Nephron (organoid): ENCODE measurements around the gene TLR9.

ENCODE experiments used
- H3K27ac Mint-ChIP-seq, 3 experiments: 2 replicates each; pipeline ENCODE4 v1.8.0; 2020; ENCODE audit warnings: mixed read lengths in 3 of 3, mild to moderate bottlenecking in 2 of 3, moderate library complexity in 1 of 3
- H3K27me3 Mint-ChIP-seq: 2 replicates; pipeline ENCODE4 v1.8.0; 2021; ENCODE audit warnings: low read depth, mild to moderate bottlenecking, moderate library complexity, mixed read lengths
- H3K36me3 Mint-ChIP-seq: 2 replicates; pipeline ENCODE4 v1.8.0; 2020; ENCODE audit warnings: low read depth, mixed read lengths
- H3K4me1 Mint-ChIP-seq: 2 replicates; pipeline ENCODE4 v1.8.0; 2020; ENCODE audit warnings: mixed read lengths
- H3K4me3 Mint-ChIP-seq, 3 experiments: 2 replicates each; pipeline ENCODE4 v1.8.0; 2020; ENCODE audit warnings: mild to moderate bottlenecking in 3 of 3, mixed read lengths in 3 of 3, moderate library complexity in 2 of 3
- H3K9me3 Mint-ChIP-seq: 2 replicates; pipeline ENCODE4 v1.8.0; 2020; ENCODE audit warnings: mixed read lengths
- CTCF ChIP-seq, 3 experiments: fragments of 200-600 bp; sonication (generic); IDR thresholded peaks; one replicate each; pipeline ENCODE4 v1.5.0; 2021; ENCODE audit warnings: antibody characterized with exemption in 3 of 3; ENCODE audit not compliant: unreplicated experiment in 3 of 3

The TLR9 gene

GRCh38 chr3:52194485-52195290 is 30.8 kb downstream of the TLR9 start:
- TF ChIP-seq CTCF (IDR thresholded peaks at IDR 0.05; ENCODE audit: unreplicated experiment in 3 of 3), result no peak
- Mint-ChIP-seq H3K4me3 (peak overlapping the region in 2 of 3 experiments; percentile 47 to 58), H3K27me3 (no peaks in the 10 kb centered on the region), H3K27ac (peak overlapping the region; percentile 53 to 98 (median 95)), H3K9me3 (no peaks in the 10 kb centered on the region), H3K4me1 (peaks cover 62% of the 10 kb centered on the region), H3K36me3 (peaks cover 5% of the 10 kb centered on the region)

DNA sequence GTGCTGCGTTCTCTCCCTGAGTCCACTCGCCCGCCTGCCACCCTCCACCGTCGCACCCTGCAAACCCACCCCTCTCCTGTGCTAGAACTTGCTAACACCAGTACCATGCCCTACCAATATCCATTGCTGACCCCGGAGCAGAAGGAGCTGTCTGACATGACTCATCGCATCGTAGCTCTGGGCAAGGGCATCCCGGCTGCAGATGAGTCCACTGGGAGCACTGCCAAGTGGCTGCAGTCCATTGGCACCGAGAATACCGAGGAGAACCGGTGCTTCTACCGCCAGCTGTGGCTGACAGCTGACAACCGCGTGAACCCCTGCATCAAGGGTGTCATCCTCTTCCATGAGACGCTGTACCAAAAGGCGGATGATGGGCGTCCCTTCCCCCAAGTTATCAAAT is 32.4 kb downstream of the TLR9 start:
- Mint-ChIP-seq H3K4me1 (peaks cover 54% of the 10 kb centered on the region), H3K27ac (peak overlapping the region in 1 of 3 experiments; percentile 47), H3K9me3 (no peaks in the 10 kb centered on the region), H3K36me3 (no peaks in the 10 kb centered on the region), H3K27me3 (no peaks in the 10 kb centered on the region), H3K4me3 (peak overlapping the region in 1 of 3 experiments; percentile 14)
- TF ChIP-seq CTCF (IDR thresholded peaks at IDR 0.05; ENCODE audit: unreplicated experiment in 3 of 3), result no peak

- Mint-ChIP-seq H3K9me3 (no peaks in the 10 kb centered on the region), H3K4me1 (peaks cover 47% of the 10 kb centered on the region), H3K4me3 (no peak overlapping the region), H3K36me3 (no peaks in the 10 kb centered on the region), H3K27me3 (no peaks in the 10 kb centered on the region), H3K27ac (peak overlapping the region in 2 of 3 experiments; percentile 67 to 89)
- no peak for TF ChIP-seq CTCF (IDR thresholded peaks at IDR 0.05; ENCODE audit: unreplicated experiment in 3 of 3)
These were observed 33.8 kb downstream of the TLR9 start for GRCh38 chr3:52191663-52192062.

GRCh38 chr3:52190294-52191074 is 35.0 kb downstream of the TLR9 start:
- Mint-ChIP-seq H3K27ac (peak overlapping the region; percentile 71 to 96 (median 89)), H3K4me3 (no peak overlapping the region), H3K36me3 (no peaks in the 10 kb centered on the region), H3K9me3 (no peaks in the 10 kb centered on the region), H3K27me3 (no peaks in the 10 kb centered on the region), H3K4me1 (peaks cover 41% of the 10 kb centered on the region)
- no peak for TF ChIP-seq CTCF (IDR thresholded peaks at IDR 0.05; ENCODE audit: unreplicated experiment in 3 of 3)

GRCh38 chr3:52188556-52188955 is 36.9 kb downstream of the TLR9 start:
- H3K36me3 Mint-ChIP-seq, result no peaks in the 10 kb centered on the region
- peaks cover 30% of the 10 kb centered on the region for H3K4me1 Mint-ChIP-seq
- no peak for TF ChIP-seq CTCF (IDR thresholded peaks at IDR 0.05; ENCODE audit: unreplicated experiment in 3 of 3)
- H3K27ac Mint-ChIP-seq, result no peak overlapping the region
- H3K4me3 Mint-ChIP-seq, result no peak overlapping the region
- H3K27me3 Mint-ChIP-seq, result peaks cover 3% of the 10 kb centered on the region
- no peaks in the 10 kb centered on the region for H3K9me3 Mint-ChIP-seq
